HL-60 (cell line): ENCODE results near the gene TMTC1.
A peak's percentile ranks its signal among the peaks of the same experiment; 100 is the strongest.

ENCODE experiments used
- DNase-seq, 2 experiments: peaks; one replicate each; pipeline ENCODE4 v3.0.0-alpha.2; 2010 to 2020; ENCODE audit warnings: low read depth in 1 of 2, low spot score in 1 of 2
- H3K27ac ChIP-seq: fragments of 250-450 bp; sonication (Bioruptor Pico); replicated peaks from 2 replicates; pipeline ENCODE4 v1.5.1; 2020; ENCODE audit warnings: mild to moderate bottlenecking, moderate library complexity
- H3K27me3 ChIP-seq: fragments of 250-450 bp; sonication (Bioruptor Pico); 2 replicates; pipeline ENCODE4 v1.5.1; 2021; ENCODE audit warnings: mild to moderate bottlenecking, moderate library complexity; ENCODE audit not compliant: insufficient read depth, poor library complexity, severe bottlenecking
- H3K4me3 ChIP-seq: replicated peaks from 2 replicates; pipeline ENCODE4 v1.5.1; 2011; ENCODE audit warnings: mild to moderate bottlenecking, control low read depth, low read length; ENCODE audit not compliant: insufficient read depth
- CTCF ChIP-seq: IDR thresholded peaks from one replicate; pipeline ENCODE4 v1.5.1; 2011; ENCODE audit warnings: low read length, control low read depth, inconsistent platforms; ENCODE audit not compliant: insufficient read depth
- GABPA ChIP-seq: IDR thresholded peaks from 2 replicates; pipeline ENCODE4 v1.6.1; 2012; ENCODE audit warnings: low read depth
- POLR2AphosphoS5 ChIP-seq: IDR thresholded peaks from 2 replicates; pipeline ENCODE4 v1.6.1; 2012; ENCODE audit warnings: low read depth
- REST ChIP-seq: IDR thresholded peaks from 2 replicates; pipeline ENCODE4 v1.6.1; 2012; ENCODE audit warnings: low read depth; ENCODE audit not compliant: insufficient replicate concordance
- SPI1 ChIP-seq: IDR thresholded peaks from 2 replicates; pipeline ENCODE4 v1.6.1; 2012; ENCODE audit warnings: low read depth, mild to moderate bottlenecking, borderline replicate concordance

Gene TMTC1

GRCh38 chr12:29792132-29792531 is 8.4 kb upstream of the TMTC1 start:
- Histone ChIP-seq H3K27ac (no peak overlapping the region), H3K4me3 (no peak overlapping the region), H3K27me3 (no peaks in the 10 kb centered on the region)
- TF ChIP-seq REST (no peak), POLR2AphosphoS5 (no peak), CTCF (no peak), GABPA (no peak), SPI1 (no peak)
- DNase-seq: no peak

- Histone ChIP-seq H3K27ac (no peak overlapping the region), H3K27me3 (peaks cover 36% of the 10 kb centered on the region), H3K4me3 (peak overlapping the region; percentile 47)
- DNase-seq: no peak
- TF ChIP-seq SPI1: no peak
- TF ChIP-seq REST: no peak
- TF ChIP-seq CTCF: no peak
- no peak for TF ChIP-seq GABPA
- TF ChIP-seq POLR2AphosphoS5: no peak
These were observed 620 bp downstream of the TMTC1 start for GRCh38 chr12:29782871-29783772.

- Histone ChIP-seq H3K27ac (no peak overlapping the region), H3K27me3 (peaks cover 36% of the 10 kb centered on the region), H3K4me3 (peak overlapping the region; percentile 47)
- TF ChIP-seq SPI1 (peak; percentile 59; the same call in 1 of the 2 replicates), REST (no peak)
- peak; percentile 41 to 63 for DNase-seq
These were observed 1.4 kb downstream of the TMTC1 start for GRCh38 chr12:29782285-29782870.
